HG03520 (cell line): ENCODE data around the gene WIPI1.
"Not testable (repeated sequence)": the region's sequence is repeated elsewhere in the genome, so short reads cannot be mapped to it uniquely, and the experiment has no call there.

ENCODE experiments used
- ATAC-seq: cut with Tn5 transposase; IDR thresholded peaks from one replicate; pipeline ENCODE4 v1.9.1; 2021; ENCODE audit warnings: mild to moderate bottlenecking, moderate library complexity; ENCODE audit not compliant: unreplicated experiment

Gene WIPI1

DNA sequence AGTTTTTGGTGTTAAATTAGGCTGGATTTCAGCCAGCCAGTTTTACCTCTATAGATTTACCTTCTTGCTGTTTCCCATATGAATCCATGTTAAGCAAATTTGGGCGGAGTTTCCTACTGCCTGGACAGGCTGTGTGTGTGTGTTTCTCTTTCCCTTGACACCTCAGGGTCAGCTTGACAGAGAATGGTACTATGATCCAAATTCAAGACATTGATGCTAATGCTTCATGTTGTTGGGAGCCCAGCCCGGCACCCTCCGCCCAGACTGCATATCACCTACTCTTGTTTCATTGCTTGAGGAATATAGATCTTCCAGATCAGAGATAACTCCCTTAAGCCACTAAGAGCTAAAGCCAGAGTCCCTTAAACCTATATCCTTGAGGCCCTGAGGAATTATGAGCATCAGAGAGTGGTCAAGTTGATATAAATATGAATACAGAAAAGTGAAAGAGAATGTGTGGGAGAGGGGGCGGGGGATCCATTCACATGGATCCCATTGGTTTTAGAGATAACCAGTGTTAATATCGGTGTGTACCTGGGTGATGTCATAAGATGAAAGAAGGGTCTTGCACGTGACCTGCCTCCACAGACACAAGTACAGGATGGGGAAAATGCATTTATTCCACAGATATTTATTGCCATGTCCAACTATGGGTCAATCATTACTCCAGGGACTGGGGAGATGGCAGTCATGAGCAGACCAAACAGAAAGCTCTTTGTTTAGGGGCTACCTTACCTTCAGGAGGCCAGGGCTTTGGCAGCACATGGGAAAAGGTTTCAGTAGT lies 69.7 kb downstream of the WIPI1 start:
- ATAC-seq, result no peak

DNA sequence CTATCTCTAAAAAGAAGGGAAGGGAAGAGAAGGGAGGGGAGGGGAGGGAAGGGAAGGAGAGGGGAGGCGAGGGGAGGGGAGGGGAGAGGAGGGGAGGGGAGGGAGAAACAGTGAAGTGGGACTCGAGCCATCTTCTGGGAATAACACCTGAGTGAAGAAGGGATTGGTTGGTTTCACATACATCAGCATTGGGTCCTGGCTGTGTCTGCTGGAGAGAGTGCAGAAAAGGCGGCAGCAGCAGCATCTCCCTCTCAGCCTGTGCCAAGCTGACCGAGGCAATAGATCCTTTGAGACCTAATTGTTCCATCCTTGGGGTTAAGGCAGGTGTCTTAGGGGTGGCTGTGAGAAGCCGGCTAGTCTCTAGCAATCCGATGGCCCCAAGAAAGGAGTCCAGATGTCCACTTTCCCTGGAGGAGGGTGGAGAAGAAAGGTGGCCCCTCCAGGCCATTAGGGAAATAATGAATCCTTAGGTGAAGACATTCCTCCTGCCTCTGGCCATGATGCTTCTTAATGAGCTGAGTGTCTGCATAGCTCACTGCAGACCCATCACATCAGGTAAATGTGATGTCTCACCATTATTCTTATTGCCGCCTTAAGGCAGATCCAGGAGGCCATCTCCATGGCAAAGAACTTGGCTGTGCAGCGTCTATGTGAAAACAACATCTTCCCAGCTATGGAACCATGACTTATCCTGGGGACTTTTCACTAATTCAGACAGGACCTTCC lies 71.6 kb downstream of the WIPI1 start:
- no peak for ATAC-seq

DNA sequence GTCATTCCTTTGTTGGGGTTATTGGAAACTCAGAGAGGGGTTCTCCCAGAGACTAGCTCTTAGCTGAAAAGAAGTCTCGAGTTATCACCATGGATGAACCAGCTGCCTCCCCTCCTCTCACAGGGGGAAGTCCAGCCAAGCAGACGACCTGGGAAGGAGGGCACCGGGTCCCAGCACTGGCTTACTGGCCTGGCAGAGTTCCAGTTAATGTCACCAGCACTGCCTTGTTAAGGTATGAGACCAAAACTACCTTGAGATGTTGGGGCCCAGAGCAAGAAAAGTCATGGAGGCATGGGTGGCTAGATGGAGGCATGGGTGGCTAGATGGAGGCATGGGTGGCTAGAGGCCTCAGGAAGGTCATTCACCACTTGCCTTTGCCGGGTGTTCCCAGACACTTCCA lies 72.4 kb downstream of the WIPI1 start:
- ATAC-seq, result no peak

DNA sequence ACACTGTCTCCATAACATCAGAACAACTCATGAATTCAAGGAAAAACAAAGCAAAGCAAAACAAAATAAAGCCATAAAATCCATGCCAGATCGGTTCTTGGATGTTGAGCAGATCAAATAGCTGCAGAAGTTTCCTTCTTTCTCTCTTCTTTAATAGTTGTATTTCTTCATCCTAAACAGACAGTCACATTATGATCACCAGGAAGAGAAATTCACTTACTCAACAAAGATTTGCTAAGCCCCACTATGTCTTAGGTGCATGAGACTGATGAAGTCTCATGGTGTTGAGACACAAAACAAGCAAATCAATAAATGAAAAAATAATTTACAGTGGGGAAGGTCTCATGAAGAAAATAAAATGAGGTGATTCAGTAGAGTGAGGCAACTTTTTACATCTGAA lies 72.8 kb downstream of the WIPI1 start:
- ATAC-seq, result no peak

DNA sequence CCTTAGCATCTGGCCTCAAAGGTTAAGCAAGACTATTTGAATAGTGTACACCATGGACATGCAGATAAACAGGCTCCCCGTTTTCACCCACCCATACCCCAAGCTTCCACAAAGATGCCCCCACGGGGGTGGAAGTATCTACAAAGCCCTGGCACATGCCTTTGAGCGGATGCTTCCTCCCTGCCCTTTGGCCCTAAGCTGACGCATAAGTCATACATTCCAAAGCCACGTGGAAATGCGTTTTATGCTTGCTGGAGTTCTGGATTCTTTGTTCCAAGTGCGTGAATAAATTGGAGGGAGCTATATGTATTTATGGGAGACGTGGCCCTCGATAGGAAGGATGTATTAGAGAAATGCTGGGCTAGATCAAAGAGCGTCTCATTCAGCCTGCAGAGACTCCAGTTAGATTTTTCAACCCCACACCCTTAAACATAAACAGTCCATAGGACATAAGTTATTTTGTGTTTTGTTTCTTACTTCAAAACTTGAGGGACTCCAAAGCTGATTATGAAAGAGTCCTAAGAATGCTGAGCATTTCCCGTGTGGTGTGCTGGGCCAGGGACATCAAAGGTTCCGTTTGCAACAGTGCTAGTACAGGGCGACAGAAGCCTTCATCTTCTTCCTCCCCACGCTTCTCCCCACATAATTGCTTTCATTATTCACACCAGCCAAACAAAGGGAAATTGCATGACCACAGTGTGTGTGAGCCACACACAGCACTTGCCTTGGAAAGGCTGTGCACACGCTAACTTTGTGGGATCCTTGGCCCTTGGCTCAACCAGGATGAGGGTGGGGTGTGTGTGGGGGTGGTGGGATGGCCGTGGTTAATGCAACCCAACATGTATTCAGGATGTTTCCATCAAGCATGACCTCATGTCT lies 73.6 kb downstream of the WIPI1 start:
- ATAC-seq, result no peak

DNA sequence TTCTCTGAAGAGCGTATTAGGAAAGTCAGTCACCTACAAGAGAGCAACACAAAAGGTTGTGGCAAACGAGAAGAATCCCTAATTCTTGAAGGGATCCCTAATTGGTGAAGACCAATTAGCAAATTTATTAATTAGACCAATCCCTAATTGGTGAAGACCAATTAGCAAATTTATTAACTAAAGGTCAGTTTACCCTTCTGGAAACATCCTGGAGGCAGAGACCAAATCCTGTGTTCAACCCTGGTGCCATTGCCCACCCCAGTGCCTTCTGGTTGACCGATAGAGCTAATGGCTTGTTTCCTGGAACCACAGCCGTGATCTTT lies 74.2 kb downstream of the WIPI1 start:
- no peak for ATAC-seq

DNA sequence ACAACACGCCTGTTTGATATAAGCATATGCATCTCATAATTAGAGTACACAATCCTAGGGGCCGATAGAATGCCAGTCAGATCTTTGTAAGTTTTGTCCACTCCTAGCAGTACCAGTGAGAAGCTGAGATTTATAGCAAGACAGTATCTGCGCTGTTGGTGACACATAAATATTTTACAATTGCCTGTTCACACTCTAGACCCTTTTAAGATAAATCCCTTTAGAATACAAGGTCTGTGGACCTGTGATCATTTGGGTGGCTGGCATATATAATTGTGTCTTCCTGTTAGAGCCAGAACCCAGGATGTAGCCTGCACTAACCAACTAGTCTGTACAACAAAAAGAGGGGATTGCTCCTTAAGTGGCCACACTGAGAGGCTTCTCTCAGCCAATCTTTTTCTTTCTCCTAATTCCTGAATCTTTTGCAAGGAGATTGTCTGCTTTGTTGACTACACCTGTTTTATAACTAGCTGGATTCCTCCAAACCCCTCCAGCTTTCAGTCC lies 74.7 kb downstream of the WIPI1 start:
- no peak for ATAC-seq

DNA sequence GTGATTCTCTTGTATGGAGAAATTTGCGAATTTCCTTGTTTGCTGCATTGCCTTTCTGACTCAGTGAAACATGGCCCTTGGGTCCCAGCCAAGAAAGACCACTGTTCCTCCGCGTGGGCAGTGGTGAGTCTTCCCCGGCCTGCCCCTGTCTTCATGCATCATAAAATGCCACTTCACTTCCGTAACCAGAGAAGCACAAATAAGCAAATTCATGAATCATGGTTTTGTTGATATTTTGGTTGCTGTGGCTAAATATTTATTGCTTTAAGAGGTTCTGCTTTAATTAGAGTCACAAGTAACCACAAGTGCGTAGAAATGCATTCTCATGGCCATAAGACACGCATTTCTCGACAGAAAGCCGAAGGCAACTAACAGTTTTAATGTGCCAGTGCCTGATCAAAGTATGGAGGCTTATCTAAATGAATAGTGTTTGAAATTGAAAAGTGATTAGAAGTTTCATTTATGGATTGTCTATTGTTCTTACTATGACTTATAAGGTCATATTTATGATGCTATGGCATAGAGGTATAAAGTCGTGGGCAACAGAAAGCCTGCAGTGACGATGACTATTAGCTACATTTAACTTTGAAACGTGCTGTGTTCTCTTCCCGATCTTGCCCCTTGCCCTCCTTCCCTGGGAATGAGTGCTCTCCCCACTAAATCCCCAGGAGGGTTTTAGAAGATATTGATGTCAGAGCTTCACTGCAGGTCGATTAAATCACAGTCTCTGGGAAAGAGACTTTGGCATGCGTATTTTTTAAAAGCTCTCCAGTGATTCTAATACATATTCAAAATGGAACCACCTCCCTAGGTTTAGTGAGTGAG lies 76.0 kb downstream of the WIPI1 start:
- no peak for ATAC-seq

DNA sequence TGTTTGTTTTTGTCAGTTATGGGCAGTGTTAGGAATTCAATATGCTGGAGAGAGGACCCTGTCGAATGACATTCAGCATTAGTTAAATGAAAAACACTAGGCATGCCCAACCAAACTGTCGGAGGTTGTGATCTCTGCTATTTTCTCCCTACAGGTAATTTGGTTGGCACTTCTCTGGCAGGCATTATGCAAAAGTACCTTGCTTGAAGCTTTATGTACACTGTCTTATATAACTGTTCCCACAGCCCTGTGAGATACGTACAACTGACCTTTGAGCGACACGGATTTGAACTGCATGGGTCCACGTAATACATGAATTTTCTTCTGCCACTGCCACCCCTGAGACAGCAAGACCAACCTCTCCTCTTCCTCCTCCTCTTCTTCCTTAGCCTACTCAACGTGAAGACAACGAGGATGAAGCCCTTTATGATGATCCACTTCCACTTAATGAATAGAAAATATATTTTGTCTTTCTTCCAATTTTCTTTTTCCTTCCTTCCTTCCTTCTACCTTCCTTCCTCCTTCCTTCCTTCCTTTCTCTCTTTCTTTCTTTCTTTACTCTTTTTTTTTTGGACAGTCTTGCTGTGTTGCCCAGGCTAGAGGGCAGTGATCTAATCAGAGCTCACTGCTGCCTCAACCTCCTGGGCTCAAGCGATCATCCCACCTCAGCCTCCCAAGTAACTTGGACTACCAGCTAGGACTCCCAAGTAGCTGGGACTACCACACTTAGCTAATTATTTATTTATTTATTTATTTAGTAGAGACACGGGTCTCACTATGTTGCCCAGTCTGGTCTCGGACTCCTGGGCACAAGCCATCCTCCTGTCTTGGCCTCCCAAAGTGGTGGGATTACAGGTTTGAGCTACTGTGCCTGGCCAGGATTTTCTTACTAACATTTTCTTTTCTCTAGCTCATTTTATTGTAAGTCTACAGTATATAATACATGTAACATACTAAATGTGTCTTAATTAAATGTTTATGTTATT lies 77.3 kb downstream of the WIPI1 start:
- ATAC-seq, result no peak

DNA sequence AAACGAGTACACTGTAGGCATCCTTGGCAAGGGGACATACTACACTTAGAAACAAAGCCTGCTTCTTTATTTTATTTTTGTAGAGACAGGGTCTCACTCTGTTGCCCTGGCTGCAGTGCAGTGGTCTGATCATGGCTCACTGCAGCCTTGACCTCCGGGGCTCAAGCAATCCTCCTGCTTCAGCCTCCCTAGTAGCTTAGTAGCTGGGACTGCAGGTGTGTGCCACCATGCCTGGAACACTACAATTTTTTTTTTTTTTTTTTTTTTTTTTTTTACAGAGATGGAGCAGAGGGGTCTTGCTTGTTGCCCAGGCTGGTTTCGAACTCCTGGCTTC lies 78.2 kb downstream of the WIPI1 start:
- no peak for ATAC-seq

DNA sequence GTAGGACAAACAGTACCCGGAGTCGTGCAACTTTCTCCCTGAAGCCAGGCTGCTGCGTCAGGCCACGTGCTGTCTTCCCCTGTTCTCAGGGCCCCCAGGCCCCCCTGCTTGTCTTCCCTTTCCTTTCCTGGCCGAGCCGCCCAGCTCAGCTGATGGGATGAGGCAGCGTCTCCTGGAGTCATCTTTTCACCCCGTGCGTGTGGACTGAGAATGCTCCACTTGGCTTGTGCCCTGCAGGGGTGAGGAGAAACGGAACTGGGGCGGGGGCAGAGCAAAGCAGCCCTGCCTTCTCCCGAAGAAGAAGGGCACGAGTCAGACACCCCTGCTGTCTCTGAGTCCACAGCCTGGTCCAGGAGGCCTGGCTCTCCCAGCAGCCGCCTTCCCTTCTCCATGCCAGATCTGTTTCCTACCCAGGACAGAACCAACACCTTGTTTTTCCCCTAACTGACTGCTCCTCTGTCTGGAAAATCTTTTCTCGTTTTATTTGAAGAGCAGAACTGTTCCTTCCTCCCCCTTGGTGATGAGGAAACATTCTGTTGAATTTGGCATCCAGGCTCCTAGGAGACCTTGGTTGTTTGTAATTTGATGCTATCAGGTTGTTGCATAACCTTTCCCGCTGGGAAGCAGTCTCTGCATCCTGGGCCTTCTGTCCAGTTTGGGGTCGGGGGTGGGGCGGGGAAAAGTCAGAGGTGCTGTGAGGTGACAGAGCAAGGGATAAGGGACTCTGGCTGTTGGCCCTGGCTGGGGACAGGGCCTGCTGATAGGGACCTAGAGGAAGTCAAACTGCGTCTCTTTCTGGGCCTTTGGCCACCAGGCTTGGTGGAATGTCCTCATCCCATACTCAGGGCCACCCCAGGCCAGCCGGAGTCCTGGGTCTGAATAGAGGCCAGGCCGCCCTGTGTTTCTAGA lies 78.8 kb downstream of the WIPI1 start:
- no peak for ATAC-seq

DNA sequence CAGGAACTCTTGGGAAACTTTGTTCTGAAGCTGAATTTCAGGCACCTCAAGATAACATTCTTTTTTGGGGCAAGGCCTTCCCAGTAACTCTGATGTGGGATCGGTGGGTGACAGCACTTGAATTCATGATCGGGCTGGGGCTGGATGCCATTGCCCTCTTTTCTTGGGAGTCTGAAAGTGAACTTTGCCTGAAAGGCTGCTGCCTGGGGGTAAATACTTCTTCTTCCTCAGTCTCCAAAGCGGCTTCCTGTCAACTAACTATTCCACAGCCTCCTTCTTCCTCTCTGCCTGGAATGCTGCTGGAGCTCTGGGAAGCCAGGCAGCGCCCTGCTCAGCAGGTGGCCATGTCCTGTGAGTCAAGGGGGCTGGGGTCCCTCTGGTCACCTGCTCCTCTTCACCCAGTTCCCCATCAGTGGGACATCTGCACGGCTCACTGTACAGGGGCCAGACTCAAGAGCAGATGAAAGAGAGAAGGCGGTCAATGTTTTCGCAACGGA lies 79.5 kb downstream of the WIPI1 start:
- no peak for ATAC-seq

DNA sequence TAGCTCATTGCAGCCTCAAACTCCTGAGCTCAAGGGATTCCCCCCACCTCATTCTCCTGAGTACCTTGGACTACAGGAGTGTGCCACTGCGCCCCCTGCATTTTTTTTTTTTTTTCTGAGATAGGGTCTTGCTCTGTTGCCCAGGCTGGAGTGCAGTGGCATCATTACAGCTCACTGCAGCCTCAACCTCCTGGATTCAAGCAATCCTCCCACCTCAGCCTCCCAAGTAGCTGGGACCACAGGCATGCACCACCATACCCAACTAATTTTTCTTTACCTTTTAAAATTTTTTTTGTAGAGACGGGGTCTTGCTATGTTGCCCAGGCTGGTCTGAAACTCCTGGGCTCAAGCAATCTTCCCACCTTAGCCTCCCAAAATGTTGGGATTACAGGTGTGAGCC lies 81.1 kb downstream of the WIPI1 start:
- not testable (repeated sequence) for ATAC-seq

DNA sequence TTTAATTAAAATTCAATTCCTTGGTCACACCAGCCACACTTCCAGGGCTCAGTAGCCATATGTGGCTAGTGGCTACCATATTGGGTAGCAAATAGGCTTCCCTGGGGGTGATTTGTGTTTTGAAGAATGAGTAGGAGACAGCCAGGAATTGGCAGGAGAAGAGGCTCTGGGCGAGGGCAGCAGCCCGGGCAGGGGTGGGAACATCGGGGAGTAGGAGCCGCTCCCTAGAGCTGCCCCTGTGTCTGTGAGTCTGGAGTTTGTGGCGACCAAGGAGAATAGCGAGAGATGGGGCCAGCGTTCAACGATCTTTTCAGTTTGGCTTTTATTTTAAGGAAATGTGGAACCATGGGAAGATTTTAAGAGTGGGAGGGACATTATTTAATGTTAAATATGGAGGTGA lies 81.7 kb downstream of the WIPI1 start:
- ATAC-seq, result no peak
